A549 (cell line): Measurements from ENCODE around the gene CDC45. TPM values are rescaled to one million over a fixed set of nuclear protein-coding genes. Genes with fewer than 3 reads are reported as not detected.
A peak's percentile ranks its signal among the peaks of the same experiment; 100 is the strongest.

Experiments
- ATAC-seq, 2 experiments: fragments of 200-7000 bp in 1 of 2; fragments of >200 bp in 1 of 2; cut with Nextera tagmentation in 1 of 2; cut with Tn5 transposase in 1 of 2; 3 replicates each; pipeline versions ENCODE4 v1.8.0 to v1.9.1; 2018 to 2020; ENCODE audit warnings: mild to moderate bottlenecking in 1 of 2, moderate library complexity in 1 of 2
- CTCF ChIA-PET: fragments of 300-600 bp; sonication (Branson Sonifier 250); formaldehyde crosslinking; extraction: SDS; loops from one replicate; lab custom pipeline; 2021; ENCODE audit warnings: antibody characterized with exemption, inconsistent platforms; lab: Yijun Ruan, JAX
- POLR2A ChIA-PET: fragments of 350-600 bp; formaldehyde crosslinking; extraction: SDS; loops from one replicate; lab custom pipeline; 2021; ENCODE audit warnings: antibody characterized with exemption, inconsistent platforms; lab: Yijun Ruan, JAX
- DNase-seq, 2 experiments: peaks; one replicate each; pipeline versions ENCODE4 v3.0.0 to v3.0.0-alpha.2; 2011 to 2016; ENCODE audit warnings: low read depth in 1 of 2, low spot score in 1 of 2
- FAIRE-seq: peaks from 2 replicates; lab custom pipeline; 2011; peaks lifted over from hg19 to GRCh38; lab: Jason Lieb, UNC
- H3K27ac ChIP-seq, 2 experiments: fragments of >200 bp; sonication (Bioruptor Twin); formaldehyde crosslinking; 3 replicates each; pipeline ENCODE4 v1.5.1; 2016 to 2017
- H3K4me1 ChIP-seq: fragments of >200 bp; sonication (Bioruptor Twin); formaldehyde crosslinking; 3 replicates; pipeline ENCODE4 v1.6.1; 2016
- H3K4me2 ChIP-seq: fragments of >200 bp; sonication (Bioruptor Twin); formaldehyde crosslinking; 3 replicates; pipeline ENCODE4 v1.6.1; 2016
- H3K4me3 ChIP-seq: fragments of >200 bp; sonication (Bioruptor Twin); formaldehyde crosslinking; 3 replicates; pipeline ENCODE4 v1.5.1; 2016
- H3K9me3 ChIP-seq: fragments of >200 bp; sonication (Bioruptor Twin); formaldehyde crosslinking; 3 replicates; pipeline ENCODE4 v1.6.1; 2016
- BHLHE40 ChIP-seq: IDR thresholded peaks from 2 replicates; pipeline ENCODE4 v1.6.1; 2012; ENCODE audit warnings: low read depth, low read length, inconsistent platforms
- CHD2 ChIP-seq: fragments of 150-350 bp; IDR thresholded peaks from 2 replicates; pipeline ENCODE4 v1.6.1; 2014; ENCODE audit warnings: low read length; ENCODE audit not compliant: partially characterized antibody
- CHD4 ChIP-seq: fragments of 200-600 bp; sonication (generic); IDR thresholded peaks from 2 replicates; pipeline ENCODE4 v1.6.1; 2016; ENCODE audit warnings: antibody characterized with exemption, mild to moderate bottlenecking, borderline replicate concordance
- E2F6 ChIP-seq: IDR thresholded peaks from 2 replicates; pipeline ENCODE4 v1.6.1; 2012; ENCODE audit warnings: low read depth, borderline replicate concordance
- EHF ChIP-seq: fragments of 250-450 bp; sonication (Bioruptor Pico); IDR thresholded peaks from 2 replicates; pipeline ENCODE4 v1.5.0; 2020; ENCODE audit warnings: mild to moderate bottlenecking
- ELK1 ChIP-seq: fragments of 150-350 bp; IDR thresholded peaks from 2 replicates; pipeline ENCODE4 v1.6.1; 2014; ENCODE audit warnings: low read depth, mild to moderate bottlenecking, low read length
- EP300 ChIP-seq, 2 experiments: fragments of >200 bp; sonication (Bioruptor Twin); formaldehyde crosslinking; IDR thresholded peaks; 2 replicates in 1 of 2; 3 replicates in 1 of 2; pipeline ENCODE4 v1.6.1; 2016 to 2017
- ESRRA ChIP-seq: fragments of 150-350 bp; IDR thresholded peaks from 2 replicates; pipeline ENCODE4 v1.6.1; 2014; ENCODE audit warnings: mild to moderate bottlenecking, low read length, borderline replicate concordance
- FOSB ChIP-seq: fragments of 250-450 bp; sonication (Bioruptor Pico); IDR thresholded peaks from 2 replicates; pipeline ENCODE4 v1.5.0; 2020; ENCODE audit warnings: mild to moderate bottlenecking, moderate library complexity
- FOSL2 ChIP-seq, 2 experiments: fragments of 450-650 bp in 1 of 2; fragments of >200 bp in 1 of 2; sonication (Bioruptor Twin) in 1 of 2; formaldehyde crosslinking; IDR thresholded peaks; 2 replicates each; pipeline versions ENCODE4 v1.5.0 to v1.6.1; 2016 to 2020; ENCODE audit warnings: mild to moderate bottlenecking in 1 of 2, moderate library complexity in 1 of 2
- HOXA7 ChIP-seq: fragments of 250-450 bp; sonication (Bioruptor Pico); IDR thresholded peaks from 2 replicates; pipeline ENCODE4 v1.5.0; 2020; ENCODE audit warnings: mild to moderate bottlenecking, moderate library complexity
- JUN ChIP-seq, 2 experiments: fragments of >200 bp; sonication (Bioruptor Twin); formaldehyde crosslinking; IDR thresholded peaks; 2 replicates in 1 of 2; 3 replicates in 1 of 2; pipeline ENCODE4 v1.6.1; 2016 to 2017
- MAX ChIP-seq: IDR thresholded peaks from 2 replicates; pipeline ENCODE4 v1.6.1; 2012
- NPAS2 ChIP-seq: fragments of 250-450 bp; sonication (Bioruptor Pico); IDR thresholded peaks from 2 replicates; pipeline ENCODE4 v1.8.0; 2022; ENCODE audit warnings: mild to moderate bottlenecking, moderate library complexity, borderline replicate concordance
- PHF8 ChIP-seq: fragments of 200-600 bp; sonication (generic); IDR thresholded peaks from 2 replicates; pipeline ENCODE4 v1.6.1; 2016; ENCODE audit warnings: low read depth, mild to moderate bottlenecking, antibody characterized with exemption, moderate library complexity, borderline replicate concordance
- POLR2A ChIP-seq: IDR thresholded peaks from 2 replicates; pipeline ENCODE4 v1.6.1; 2012; ENCODE audit warnings: mild to moderate bottlenecking, low read length
- RAD21 ChIP-seq, 2 experiments: fragments of >200 bp in 1 of 2; sonication (Bioruptor Twin) in 1 of 2; formaldehyde crosslinking in 1 of 2; IDR thresholded peaks in 1 of 2; conservative IDR thresholded peaks in 1 of 2; 2 replicates in 1 of 2; 3 replicates in 1 of 2; pipeline ENCODE4 v1.6.1; 2012 to 2018; ENCODE audit warnings: inconsistent platforms in 1 of 2
- RCOR1 ChIP-seq: fragments of 150-350 bp; IDR thresholded peaks from 2 replicates; pipeline ENCODE4 v1.6.1; 2014; ENCODE audit warnings: antibody characterized with exemption, low read length, low read depth
- RFX5 ChIP-seq: fragments of 450-650 bp; IDR thresholded peaks from 2 replicates; pipeline ENCODE4 v1.7.1; 2014; ENCODE audit warnings: antibody characterized with exemption, mild to moderate bottlenecking, moderate library complexity
- TFCP2L1 ChIP-seq: fragments of 250-450 bp; sonication (Bioruptor Pico); IDR thresholded peaks from 2 replicates; pipeline ENCODE4 v1.5.0; 2021; ENCODE audit warnings: mild to moderate bottlenecking
- ZFP36 ChIP-seq: fragments of 450-650 bp; IDR thresholded peaks from 2 replicates; pipeline ENCODE4 v1.6.1; 2014; ENCODE audit warnings: borderline replicate concordance; ENCODE audit not compliant: partially characterized antibody
- ZSCAN20 ChIP-seq: fragments of 250-450 bp; sonication (Bioruptor Pico); IDR thresholded peaks from 2 replicates; pipeline ENCODE4 v1.8.0; 2022; ENCODE audit warnings: mild to moderate bottlenecking, moderate library complexity
- WGBS: methylation state at CpG from one replicate; pipeline ENCODE4 v1.1.6; 2017; ENCODE audit errors: missing lambda C conversion rate; 5-methylcytosine and 5-hydroxymethylcytosine counted together
- polyA plus RNA-seq, 4 experiments: library from polyadenylated mRNA; depleted of rRNA in 3 of 4; stranded (reverse); fragments of >200 nt; fragmentation: RNase III in 1 of 4; extraction: RNeasy Plus Mini Kit Qiagen cat#74134 plus additional on column Dnase treatment in 1 of 4; gene quantifications; 2 replicates in 3 of 4; 3 replicates in 1 of 4; pipeline ENCODE4 v1.2.3, GENCODE V29; 2011 to 2017
- TF ChIP-seq, protein P1 (sequence below): fragments of >200 bp; sonication (Bioruptor Twin); formaldehyde crosslinking; IDR thresholded peaks from 2 replicates; pipeline ENCODE4 v1.6.1; 2016
- TF ChIP-seq, protein P2 (sequence below): IDR thresholded peaks from 2 replicates; pipeline ENCODE4 v1.6.1; 2012
- TF ChIP-seq, protein P3 (sequence below): fragments of 200-600 bp; sonication (generic); IDR thresholded peaks from 2 replicates; pipeline ENCODE4 v1.6.1; 2016; ENCODE audit warnings: antibody characterized with exemption, mild to moderate bottlenecking, moderate library complexity

Gene CDC45
- polyA plus RNA-seq, 2 of the 4 experiments (the other 2 are of a cell fraction): 47.2 to 51.6 TPM

GRCh38 chr22:19525116-19525660, 45.5 kb downstream of the CDC45 start:
- CTCF ChIA-PET: no interaction called here

GRCh38 chr22:19525666-19526065, 45.9 kb downstream of the CDC45 start:
- H3K4me3 ChIP-seq: no peak overlapping the region
- H3K4me2 ChIP-seq: no peak overlapping the region
- DNase-seq (no peak), ATAC-seq (no peak), FAIRE-seq (no peak)
- TF ChIP-seq, protein P1, sequence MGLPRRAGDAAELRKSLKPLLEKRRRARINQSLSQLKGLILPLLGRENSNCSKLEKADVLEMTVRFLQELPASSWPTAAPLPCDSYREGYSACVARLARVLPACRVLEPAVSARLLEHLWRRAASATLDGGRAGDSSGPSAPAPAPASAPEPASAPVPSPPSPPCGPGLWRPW: no peak
- TF ChIP-seq EP300 (IDR thresholded peaks at IDR 0.05): no peak
- TF ChIP-seq JUN (IDR thresholded peaks at IDR 0.05): no peak
- TF ChIP-seq ESRRA: no peak
- TF ChIP-seq, protein P2, sequence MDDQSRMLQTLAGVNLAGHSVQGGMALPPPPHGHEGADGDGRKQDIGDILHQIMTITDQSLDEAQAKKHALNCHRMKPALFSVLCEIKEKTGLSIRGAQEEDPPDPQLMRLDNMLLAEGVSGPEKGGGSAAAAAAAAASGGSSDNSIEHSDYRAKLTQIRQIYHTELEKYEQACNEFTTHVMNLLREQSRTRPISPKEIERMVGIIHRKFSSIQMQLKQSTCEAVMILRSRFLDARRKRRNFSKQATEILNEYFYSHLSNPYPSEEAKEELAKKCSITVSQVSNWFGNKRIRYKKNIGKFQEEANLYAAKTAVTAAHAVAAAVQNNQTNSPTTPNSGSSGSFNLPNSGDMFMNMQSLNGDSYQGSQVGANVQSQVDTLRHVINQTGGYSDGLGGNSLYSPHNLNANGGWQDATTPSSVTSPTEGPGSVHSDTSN: no peak
- no peak for TF ChIP-seq FOSB (CRISPR knock-in tag)
- ChIA-PET POLR2A (no interaction called here), CTCF (interaction anchor here (1.3 kb wide), 1 partner anchor 104 kb away, joined by 3 read pairs; no protein-coding TSS in a partner anchor)
- H3K4me1 ChIP-seq: no peaks in the 10 kb centered on the region
- H3K27ac ChIP-seq: no peak overlapping the region
- 75% methylated on average over 1 of the region's 3 CpGs for WGBS
- H3K9me3 ChIP-seq: no peaks in the 10 kb centered on the region

More at GRCh38 chr22:19525116-19525660, 45.5 kb downstream of the CDC45 start:
- Histone ChIP-seq H3K4me3 (no peak overlapping the region), H3K4me1 (no peaks in the 10 kb centered on the region), H3K4me2 (no peak overlapping the region), H3K9me3 (no peaks in the 10 kb centered on the region), H3K27ac (no peak overlapping the region)
- WGBS: 80% methylated on average over 3 of the region's 15 CpGs
- POLR2A ChIA-PET: no interaction called here
- ATAC-seq (peak in 1 of 2 experiments; percentile 21; a peak in 3 of 6 replicates), DNase-seq (no peak), FAIRE-seq (no peak)
- TF ChIP-seq ELK1 (no peak), MAX (no peak), TFCP2L1 (no peak), HOXA7 (CRISPR knock-in tag) (no peak), NPAS2 (no peak)
- TF ChIP-seq, protein P3, sequence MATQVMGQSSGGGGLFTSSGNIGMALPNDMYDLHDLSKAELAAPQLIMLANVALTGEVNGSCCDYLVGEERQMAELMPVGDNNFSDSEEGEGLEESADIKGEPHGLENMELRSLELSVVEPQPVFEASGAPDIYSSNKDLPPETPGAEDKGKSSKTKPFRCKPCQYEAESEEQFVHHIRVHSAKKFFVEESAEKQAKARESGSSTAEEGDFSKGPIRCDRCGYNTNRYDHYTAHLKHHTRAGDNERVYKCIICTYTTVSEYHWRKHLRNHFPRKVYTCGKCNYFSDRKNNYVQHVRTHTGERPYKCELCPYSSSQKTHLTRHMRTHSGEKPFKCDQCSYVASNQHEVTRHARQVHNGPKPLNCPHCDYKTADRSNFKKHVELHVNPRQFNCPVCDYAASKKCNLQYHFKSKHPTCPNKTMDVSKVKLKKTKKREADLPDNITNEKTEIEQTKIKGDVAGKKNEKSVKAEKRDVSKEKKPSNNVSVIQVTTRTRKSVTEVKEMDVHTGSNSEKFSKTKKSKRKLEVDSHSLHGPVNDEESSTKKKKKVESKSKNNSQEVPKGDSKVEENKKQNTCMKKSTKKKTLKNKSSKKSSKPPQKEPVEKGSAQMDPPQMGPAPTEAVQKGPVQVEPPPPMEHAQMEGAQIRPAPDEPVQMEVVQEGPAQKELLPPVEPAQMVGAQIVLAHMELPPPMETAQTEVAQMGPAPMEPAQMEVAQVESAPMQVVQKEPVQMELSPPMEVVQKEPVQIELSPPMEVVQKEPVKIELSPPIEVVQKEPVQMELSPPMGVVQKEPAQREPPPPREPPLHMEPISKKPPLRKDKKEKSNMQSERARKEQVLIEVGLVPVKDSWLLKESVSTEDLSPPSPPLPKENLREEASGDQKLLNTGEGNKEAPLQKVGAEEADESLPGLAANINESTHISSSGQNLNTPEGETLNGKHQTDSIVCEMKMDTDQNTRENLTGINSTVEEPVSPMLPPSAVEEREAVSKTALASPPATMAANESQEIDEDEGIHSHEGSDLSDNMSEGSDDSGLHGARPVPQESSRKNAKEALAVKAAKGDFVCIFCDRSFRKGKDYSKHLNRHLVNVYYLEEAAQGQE: no peak

GRCh38 chr22:19526076-19526701, 46.5 kb downstream of the CDC45 start:
- no peak for FAIRE-seq
- Histone ChIP-seq H3K4me3 (no peak overlapping the region), H3K9me3 (no peaks in the 10 kb centered on the region), H3K4me1 (no peaks in the 10 kb centered on the region), H3K4me2 (no peak overlapping the region), H3K27ac (no peak overlapping the region)
- TF ChIP-seq RAD21 (conservative IDR thresholded peaks at IDR 0.05 in 1 of 2, IDR thresholded peaks at IDR 0.05 in 1 of 2): no peak
- TF ChIP-seq FOSB (CRISPR knock-in tag): no peak
- no peak for TF ChIP-seq RCOR1
- no peak for TF ChIP-seq POLR2A
- TF ChIP-seq ZSCAN20 (CRISPR knock-in tag): no peak
- TF ChIP-seq PHF8: no peak
- TF ChIP-seq ZFP36: no peak
- no peak for TF ChIP-seq BHLHE40
- TF ChIP-seq RFX5: no peak
- TF ChIP-seq CHD4: no peak
- no peak for TF ChIP-seq FOSL2 (IDR thresholded peaks at IDR 0.05)
- TF ChIP-seq FOSL2 (CRISPR knock-in tag; IDR thresholded peaks at IDR 0.05): no peak
- TF ChIP-seq E2F6: no peak
- TF ChIP-seq CHD2: no peak
- TF ChIP-seq EHF: no peak
- TF ChIP-seq ESRRA: no peak
- ATAC-seq: no peak
- CTCF ChIA-PET: interaction anchor here (0.8 to 1.3 kb wide), 2 partner anchors 91 to 104 kb away, joined by 3 read pairs; no protein-coding TSS in a partner anchor
- DNase-seq: no peak
- WGBS: 90% methylated on average over 6 of the region's 11 CpGs
- POLR2A ChIA-PET: no interaction called here
